ENCODE measurements around the gene ACD. TPM values are rescaled to one million over a fixed set of nuclear protein-coding genes. Genes with fewer than 3 reads are reported as not detected.
A peak's percentile ranks its signal among the peaks of the same experiment; 100 is the strongest.

ACD gene
- total and polyA plus RNA-seq, 9 of the 15 experiments (the other 6 are each of a cell fraction or from before 2014, with no cell fraction given): 4.2 to 47.4 (median 19.2) TPM

DNA sequence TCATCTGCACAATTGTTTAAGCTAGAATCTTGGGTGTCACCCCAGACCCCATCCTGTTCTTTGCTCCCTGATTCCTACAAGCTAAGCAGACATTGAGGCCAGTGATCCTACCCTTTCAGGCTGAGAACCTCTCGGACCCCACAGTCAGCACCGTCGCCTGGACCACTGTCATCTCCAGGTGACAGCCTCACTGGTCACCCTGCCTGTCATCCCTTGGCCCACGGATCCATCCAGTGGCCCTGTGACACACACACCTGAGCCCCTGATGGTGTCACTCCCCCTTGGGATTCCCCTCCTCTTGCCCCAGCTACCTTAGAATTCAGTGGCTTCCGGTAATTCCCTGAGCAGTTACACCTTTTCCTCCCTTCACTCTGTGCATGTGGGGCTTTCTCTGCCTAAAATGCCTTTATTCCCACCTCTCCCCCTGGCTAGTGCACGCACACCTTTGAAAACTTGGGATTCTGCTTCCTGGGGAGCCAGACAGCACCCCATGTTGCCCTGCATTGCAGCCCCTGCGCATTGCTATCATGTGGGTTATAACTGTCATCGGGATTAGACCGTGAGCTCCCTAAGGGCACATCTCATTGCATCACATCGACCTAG lies 9.5 kb upstream of the ACD start:
- POLR2A ChIA-PET: interaction anchor here (0.6 to 1.2 kb wide), 3 partner anchors 128 to 663 kb away, joined by 3 read pairs; no protein-coding TSS in a partner anchor
- 35% methylated on average over 10 of the region's 10 CpGs for WGBS (ENCODE audit: insufficient coverage, low coverage, missing lambda C conversion rate)
- Histone ChIP-seq H3K4me2 (ENCODE audit: insufficient read depth, low read length) (no peak overlapping the region), H3K4me1 (replicated peaks in 1 of 2; ENCODE audit: control insufficient read depth in 2 of 2, insufficient read depth in 2 of 2, low read length in 2 of 2) (peaks cover 14 to 34% of the 10 kb centered on the region in 2 experiments), H3K9ac (ENCODE audit: insufficient read depth in 1 of 2, low read depth in 2 of 2, low read length in 2 of 2) (peak overlapping the region in 1 of 2 experiments; percentile 71; a peak in 2 of 4 replicates), H3K27ac (ENCODE audit: extremely low read depth, low read depth, low read length) (no peak overlapping the region), H3K36me3 (ENCODE audit: control insufficient read depth, insufficient read depth, low read length) (no peaks in the 10 kb centered on the region), H3K79me2 (ENCODE audit: control insufficient read depth, insufficient read depth, low read length) (peaks cover 3% of the 10 kb centered on the region; the same call in 1 of the 3 replicates), H4K20me1 (replicated peaks; ENCODE audit: control insufficient read depth, insufficient read depth, low read length) (peaks cover 2% of the 10 kb centered on the region; the same call in 1 of the 2 replicates), H3K27me3 (ENCODE audit: control insufficient read depth in 2 of 2, insufficient read depth in 2 of 2, low read length in 2 of 2) (no peaks in the 10 kb centered on the region), H2AFZ (ENCODE audit: low read depth, low read length) (no peak overlapping the region), H3K4me3 (no peak overlapping the region), H3K9me1 (ENCODE audit: control insufficient read depth, insufficient read depth, low read length) (no peaks in the 10 kb centered on the region), H3K9me3 (replicated peaks; ENCODE audit: control insufficient read depth, insufficient read depth, low read depth, low read length) (no peaks in the 10 kb centered on the region)
- intact Hi-C loops (cut with micrococcal nuclease): loop anchor here (5.0 kb wide), 2 partner anchors 138 to 373 kb away; partner anchors contain the start of genes RANBP10 and TSNAXIP1
- in situ Hi-C loops (cut with MboI): loop anchor here (5.0 to 10.0 kb wide), 2 partner anchors 258 to 375 kb away; no protein-coding TSS in a partner anchor
- ATAC-seq (no peak), DNase-seq (ENCODE audit: extremely low read depth in 1 of 4, low spot score in 3 of 4) (no peak), FAIRE-seq (no peak)
- CTCF ChIA-PET (ENCODE audit: low intra/inter-chr PET ratio): interaction anchor here (2.2 to 3.0 kb wide), 2 partner anchors 148 to 176 kb away, joined by 10 to 25 read pairs; no protein-coding TSS in a partner anchor
- BruUV-seq (replicated peaks): no TSS peak
- TF ChIP-seq ETV5 (CRISPR knock-in tag; IDR thresholded peaks at IDR 0.05; ENCODE audit: low read depth): no peak

DNA sequence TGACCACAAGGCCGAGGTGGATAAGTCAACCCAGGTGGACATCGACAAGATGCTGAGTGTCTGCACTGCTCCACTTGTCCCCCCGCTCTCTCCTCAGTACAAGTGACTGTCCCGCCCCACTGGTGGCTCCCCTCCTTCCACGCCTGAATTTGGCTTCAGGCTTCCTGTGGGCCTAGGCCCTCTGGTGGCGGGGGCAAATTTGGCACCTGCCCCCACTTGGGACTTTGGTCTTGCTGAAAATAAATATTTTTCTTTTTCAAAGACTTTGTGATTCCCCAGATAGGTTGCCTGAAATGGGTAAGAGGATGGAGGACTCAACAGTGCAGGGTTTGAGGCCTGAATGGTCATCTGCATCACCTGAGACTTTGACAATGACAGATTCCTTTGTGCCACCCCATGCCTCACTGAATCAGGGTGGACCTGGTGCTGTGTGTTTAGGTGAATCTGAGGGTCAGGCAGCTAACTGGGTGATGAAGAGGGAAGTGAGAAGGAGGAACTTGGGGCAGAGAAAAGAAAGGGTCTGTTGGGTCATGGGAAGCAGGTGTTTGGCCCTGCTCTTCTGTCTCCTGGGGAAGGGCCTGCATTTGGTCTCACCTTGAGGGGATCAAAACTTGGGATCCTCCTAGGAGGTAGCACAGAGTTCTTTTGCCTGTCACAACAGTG lies 8.6 kb upstream of the ACD start:
- H3K4me2 ChIP-seq (ENCODE audit: insufficient read depth, low read length): no peak overlapping the region
- intact Hi-C loops (cut with micrococcal nuclease) (loop anchor here (1.0 kb wide), 1 partner anchor 147 kb away; no protein-coding TSS in a partner anchor), in situ Hi-C loops (cut with MboI) (loop anchor here (5.0 kb wide), 1 partner anchor 259 kb away; no protein-coding TSS in a partner anchor)
- ChIA-PET POLR2A (interaction anchor here (0.6 to 0.7 kb wide), 2 partner anchors 10 to 693 kb away, joined by 3 to 4 read pairs; no protein-coding TSS in a partner anchor), CTCF (ENCODE audit: low intra/inter-chr PET ratio) (interaction anchor here (0.6 to 3.0 kb wide), 4 partner anchors 106 to 175 kb away, joined by 3 to 25 read pairs (median 9); partner anchors contain the start of gene CTCF)
- H3K27me3 ChIP-seq (ENCODE audit: control insufficient read depth in 2 of 2, insufficient read depth in 2 of 2, low read length in 2 of 2): no peaks in the 10 kb centered on the region
- H3K9ac ChIP-seq (ENCODE audit: insufficient read depth in 1 of 2, low read depth in 2 of 2, low read length in 2 of 2): no peak overlapping the region
- no peak for ATAC-seq
- DNase-seq (ENCODE audit: extremely low read depth in 1 of 4, low spot score in 3 of 4): peak in 2 of 4 experiments; percentile 66 to 68
- 65% methylated on average over 6 of the region's 6 CpGs for WGBS (ENCODE audit: insufficient coverage, low coverage, missing lambda C conversion rate)
- H3K79me2 ChIP-seq (ENCODE audit: control insufficient read depth, insufficient read depth, low read length): peaks cover 3% of the 10 kb centered on the region; the same call in 1 of the 3 replicates
- no peaks in the 10 kb centered on the region for H3K9me3 ChIP-seq (replicated peaks; ENCODE audit: control insufficient read depth, insufficient read depth, low read depth, low read length)
- peaks cover 14 to 32% of the 10 kb centered on the region in 2 experiments for H3K4me1 ChIP-seq (replicated peaks in 1 of 2; ENCODE audit: control insufficient read depth in 2 of 2, insufficient read depth in 2 of 2, low read length in 2 of 2)
- H3K36me3 ChIP-seq (ENCODE audit: control insufficient read depth, insufficient read depth, low read length): peaks cover 4% of the 10 kb centered on the region; the same call in 2 of the 3 replicates
- BruUV-seq (replicated peaks): no TSS peak
- no peaks in the 10 kb centered on the region for H3K9me1 ChIP-seq (ENCODE audit: control insufficient read depth, insufficient read depth, low read length)
- H3K4me3 ChIP-seq: no peak overlapping the region
- FAIRE-seq: no peak
- H2AFZ ChIP-seq (ENCODE audit: low read depth, low read length): no peak overlapping the region
- H4K20me1 ChIP-seq (replicated peaks; ENCODE audit: control insufficient read depth, insufficient read depth, low read length): peaks cover 2% of the 10 kb centered on the region; the same call in 1 of the 2 replicates
- H3K27ac ChIP-seq (ENCODE audit: extremely low read depth, low read depth, low read length): no peak overlapping the region
- TF ChIP-seq, protein P1, sequence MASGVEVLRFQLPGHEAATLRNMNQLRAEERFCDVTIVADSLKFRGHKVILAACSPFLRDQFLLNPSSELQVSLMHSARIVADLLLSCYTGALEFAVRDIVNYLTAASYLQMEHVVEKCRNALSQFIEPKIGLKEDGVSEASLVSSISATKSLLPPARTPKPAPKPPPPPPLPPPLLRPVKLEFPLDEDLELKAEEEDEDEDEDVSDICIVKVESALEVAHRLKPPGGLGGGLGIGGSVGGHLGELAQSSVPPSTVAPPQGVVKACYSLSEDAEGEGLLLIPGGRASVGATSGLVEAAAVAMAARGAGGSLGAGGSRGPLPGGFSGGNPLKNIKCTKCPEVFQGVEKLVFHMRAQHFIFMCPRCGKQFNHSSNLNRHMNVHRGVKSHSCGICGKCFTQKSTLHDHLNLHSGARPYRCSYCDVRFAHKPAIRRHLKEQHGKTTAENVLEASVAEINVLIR (CRISPR knock-in tag; IDR thresholded peaks at IDR 0.05): no peak
- no peak for TF ChIP-seq NFXL1 (CRISPR knock-in tag; IDR thresholded peaks at IDR 0.05)
- TF ChIP-seq ZNF263 (CRISPR knock-in tag; IDR thresholded peaks at IDR 0.05; ENCODE audit: borderline replicate concordance): no peak
- TF ChIP-seq, protein P2, sequence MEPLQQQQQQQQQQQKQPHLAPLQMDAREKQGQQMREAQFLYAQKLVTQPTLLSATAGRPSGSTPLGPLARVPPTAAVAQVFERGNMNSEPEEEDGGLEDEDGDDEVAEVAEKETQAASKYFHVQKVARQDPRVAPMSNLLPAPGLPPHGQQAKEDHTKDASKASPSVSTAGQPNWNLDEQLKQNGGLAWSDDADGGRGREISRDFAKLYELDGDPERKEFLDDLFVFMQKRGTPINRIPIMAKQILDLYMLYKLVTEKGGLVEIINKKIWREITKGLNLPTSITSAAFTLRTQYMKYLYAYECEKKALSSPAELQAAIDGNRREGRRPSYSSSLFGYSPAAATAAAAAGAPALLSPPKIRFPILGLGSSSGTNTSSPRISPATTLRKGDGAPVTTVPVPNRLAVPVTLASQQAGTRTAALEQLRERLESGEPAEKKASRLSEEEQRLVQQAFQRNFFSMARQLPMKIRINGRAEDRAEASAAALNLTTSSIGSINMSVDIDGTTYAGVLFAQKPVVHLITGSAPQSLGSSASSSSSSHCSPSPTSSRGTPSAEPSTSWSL (CRISPR knock-in tag; IDR thresholded peaks at IDR 0.05; ENCODE audit: borderline replicate concordance): no peak
- TF ChIP-seq, protein P3, sequence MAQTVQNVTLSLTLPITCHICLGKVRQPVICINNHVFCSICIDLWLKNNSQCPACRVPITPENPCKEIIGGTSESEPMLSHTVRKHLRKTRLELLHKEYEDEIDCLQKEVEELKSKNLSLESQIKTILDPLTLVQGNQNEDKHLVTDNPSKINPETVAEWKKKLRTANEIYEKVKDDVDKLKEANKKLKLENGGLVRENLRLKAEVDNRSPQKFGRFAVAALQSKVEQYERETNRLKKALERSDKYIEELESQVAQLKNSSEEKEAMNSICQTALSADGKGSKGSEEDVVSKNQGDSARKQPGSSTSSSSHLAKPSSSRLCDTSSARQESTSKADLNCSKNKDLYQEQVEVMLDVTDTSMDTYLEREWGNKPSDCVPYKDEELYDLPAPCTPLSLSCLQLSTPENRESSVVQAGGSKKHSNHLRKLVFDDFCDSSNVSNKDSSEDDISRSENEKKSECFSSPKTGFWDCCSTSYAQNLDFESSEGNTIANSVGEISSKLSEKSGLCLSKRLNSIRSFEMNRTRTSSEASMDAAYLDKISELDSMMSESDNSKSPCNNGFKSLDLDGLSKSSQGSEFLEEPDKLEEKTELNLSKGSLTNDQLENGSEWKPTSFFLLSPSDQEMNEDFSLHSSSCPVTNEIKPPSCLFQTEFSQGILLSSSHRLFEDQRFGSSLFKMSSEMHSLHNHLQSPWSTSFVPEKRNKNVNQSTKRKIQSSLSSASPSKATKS (CRISPR knock-in tag; IDR thresholded peaks at IDR 0.05): no peak
- TF ChIP-seq ZNF830 (CRISPR knock-in tag; IDR thresholded peaks at IDR 0.05): no peak

Measured in K562 (cell line).